ENCODE data around the gene PRKG1. TPM values are rescaled to one million over a fixed set of nuclear protein-coding genes. Genes with fewer than 3 reads are reported as not detected.

PRKG1 gene
- total and polyA plus RNA-seq, 2 of the 4 experiments (the other 2 are of a cell fraction) = 3.5 to 18.3 TPM

GRCh38 chr10:51029172-51029641 is 45.1 kb upstream of the PRKG1 start:
- H3K4me3 ChIP-seq (ENCODE audit: insufficient read depth, low read depth, low read length) = no peak overlapping the region
- in situ Hi-C loops (cut with MboI; ENCODE audit: low sequenced_read_pairs) = no loop called here
- no peak overlapping the region for H2BK15ac ChIP-seq (ENCODE audit: low read depth, low read length)
- H3K9me1 ChIP-seq (ENCODE audit: insufficient read depth, low read length) = no peaks in the 10 kb centered on the region; the same call in 1 of the 2 replicates
- no peak overlapping the region for H3K14ac ChIP-seq (replicated peaks; ENCODE audit: low read depth, low read length)
- H2AFZ ChIP-seq (replicated peaks; ENCODE audit: low read length, poor library complexity) = no peak overlapping the region
- no TSS peak for BruUV-seq (replicated peaks)
- H3K27ac ChIP-seq (ENCODE audit: insufficient read depth, low read length) = no peak overlapping the region
- no peak overlapping the region for H3K4me2 ChIP-seq (ENCODE audit: low read depth, low read length)
- intact Hi-C loops (cut with micrococcal nuclease) = no loop called here
- DNase-seq (peak; percentile 60), ATAC-seq (ENCODE audit: low read depth) (peak; percentile 53)
- TF ChIP-seq POLR2A (IDR thresholded peaks at IDR 0.05; ENCODE audit: low read depth, low read length) (no peak), BHLHE40 (IDR thresholded peaks at IDR 0.05; ENCODE audit: low read depth, low read length) (no peak), MAZ (IDR thresholded peaks at IDR 0.05; ENCODE audit: borderline replicate concordance, low read depth, low read length) (no peak), NFE2L2 (IDR thresholded peaks at IDR 0.05; ENCODE audit: low read depth, low read length) (no peak), RCOR1 (IDR thresholded peaks at IDR 0.05; ENCODE audit: insufficient replicate concordance, low read length) (no peak), ELK1 (IDR thresholded peaks at IDR 0.05; ENCODE audit: borderline replicate concordance, low read depth, low read length) (no peak), FOS (IDR thresholded peaks at IDR 0.05; ENCODE audit: low read depth, low read length) (no peak), CHD1 (IDR thresholded peaks at IDR 0.05; ENCODE audit: low read depth, low read length) (no peak), RFX5 (IDR thresholded peaks at IDR 0.05; ENCODE audit: low read depth, low read length) (no peak), SMC3 (IDR thresholded peaks at IDR 0.05; ENCODE audit: low read depth, low read length) (no peak), CTCF (conservative IDR thresholded peaks at IDR 0.05; ENCODE audit: low read depth, low read length) (no peak)
- TF ChIP-seq, protein P1, sequence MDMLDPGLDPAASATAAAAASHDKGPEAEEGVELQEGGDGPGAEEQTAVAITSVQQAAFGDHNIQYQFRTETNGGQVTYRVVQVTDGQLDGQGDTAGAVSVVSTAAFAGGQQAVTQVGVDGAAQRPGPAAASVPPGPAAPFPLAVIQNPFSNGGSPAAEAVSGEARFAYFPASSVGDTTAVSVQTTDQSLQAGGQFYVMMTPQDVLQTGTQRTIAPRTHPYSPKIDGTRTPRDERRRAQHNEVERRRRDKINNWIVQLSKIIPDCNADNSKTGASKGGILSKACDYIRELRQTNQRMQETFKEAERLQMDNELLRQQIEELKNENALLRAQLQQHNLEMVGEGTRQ (IDR thresholded peaks at IDR 0.05; ENCODE audit: low read depth, low read length) = no peak
- H3K4me1 ChIP-seq (ENCODE audit: control insufficient read depth, insufficient read depth, low read length) = peaks cover 3% of the 10 kb centered on the region; the same call in 1 of the 2 replicates
- no peak overlapping the region for H4K5ac ChIP-seq (ENCODE audit: low read depth, low read length)
- no peak overlapping the region for H2AK9ac ChIP-seq (replicated peaks; ENCODE audit: low read depth, low read length, poor library complexity)
- H4K20me1 ChIP-seq (ENCODE audit: insufficient read depth, low read length) = peaks cover 19% of the 10 kb centered on the region; the same call in 1 of the 2 replicates
- H3K27me3 ChIP-seq (ENCODE audit: control insufficient read depth, insufficient read depth, low read length) = no peaks in the 10 kb centered on the region
- peaks cover 6 to 34% of the 10 kb centered on the region in 2 experiments; a peak in 2 of 4 replicates for H3K79me1 ChIP-seq (ENCODE audit: low read depth in 1 of 2, low read length in 2 of 2)
- no peaks in the 10 kb centered on the region for H3K36me3 ChIP-seq (ENCODE audit: control insufficient read depth, insufficient read depth, low read length)
- H4K8ac ChIP-seq (ENCODE audit: low read depth in 2 of 2, low read length in 2 of 2) = no peak overlapping the region
- H3K9me3 ChIP-seq (ENCODE audit: control insufficient read depth, insufficient read depth, low read length) = no peaks in the 10 kb centered on the region
- dilution Hi-C loops (cut with HindIII; ENCODE audit: low sequenced_read_pairs, unreplicated experiment) = no loop called here
- H2BK20ac ChIP-seq (ENCODE audit: low read depth, low read length) = no peak overlapping the region
- no peak overlapping the region for H3K23ac ChIP-seq (ENCODE audit: low read depth, low read length)
- H3K9ac ChIP-seq (ENCODE audit: low read depth, low read length) = no peak overlapping the region
- ChIA-PET POLR2A (ENCODE audit: unreplicated experiment) (no interaction called here), CTCF (no interaction called here)
- H3K56ac ChIP-seq (ENCODE audit: extremely low read depth, insufficient read depth, low read length) = no peak overlapping the region
- H2AK5ac ChIP-seq (ENCODE audit: low read depth, low read length) = no peak overlapping the region
- H2BK120ac ChIP-seq (ENCODE audit: low read depth, low read length) = no peak overlapping the region
- no peak overlapping the region for H2BK5ac ChIP-seq (ENCODE audit: low read depth, low read length, poor library complexity, severe bottlenecking)
- no peak overlapping the region for H3K4ac ChIP-seq (ENCODE audit: low read depth, low read length)
- no peak overlapping the region for H3K18ac ChIP-seq (ENCODE audit: low read depth, low read length)
- H4K91ac ChIP-seq (ENCODE audit: insufficient read depth, low read depth, low read length) = no peak overlapping the region
- WGBS, 2 experiments (ENCODE audit: extremely low coverage in 2 of 2, insufficient read length in 1 of 2) = no CpG with 5 or more reads among the region's 2 CpGs
